Activated CD8-positive, alpha-beta memory T cell treated with anti-CD3 and anti-CD28 coated beads for 1 hour (primary cell): ENCODE measurements around the gene CFL1.

ENCODE experiments used
- DNase-seq, 2 donors: peaks; one replicate each; pipeline ENCODE4 v3.0.0-alpha.2; 2020; ENCODE audit warnings: low read depth in 1 of 2; ENCODE audit errors: extremely low read depth in 1 of 2

Gene CFL1

DNA sequence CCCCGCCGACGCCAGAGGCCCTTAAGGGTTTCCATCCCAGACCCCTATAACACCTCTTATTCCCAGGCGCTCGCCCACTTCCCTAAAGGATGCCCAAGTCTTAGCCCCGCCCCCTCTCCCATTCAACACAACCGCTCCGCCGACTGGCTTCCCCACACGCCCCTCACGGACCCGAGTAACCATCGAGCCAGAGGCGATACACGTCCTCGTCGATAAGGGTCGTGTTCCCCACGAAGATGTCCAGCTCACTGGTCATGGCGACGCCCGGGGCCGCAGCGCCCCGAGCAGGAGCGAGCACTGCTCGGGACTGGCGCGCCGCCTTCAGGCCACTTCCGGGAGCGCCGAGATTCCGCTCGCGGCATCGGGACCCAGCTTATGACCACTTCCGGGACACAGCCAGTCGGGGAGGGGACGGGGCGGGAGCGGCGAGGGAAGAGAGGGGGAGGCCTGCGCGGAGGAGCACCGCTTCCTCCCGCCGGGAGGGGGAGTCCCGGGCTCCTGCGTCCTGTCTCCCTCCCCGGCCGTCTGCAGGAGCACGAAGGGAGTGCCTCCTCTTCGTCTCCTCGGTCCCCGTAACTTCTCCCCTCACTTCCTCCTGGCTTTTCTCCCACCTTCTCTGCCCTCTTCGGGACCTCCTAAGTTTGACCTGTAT is 30.3 kb upstream of the CFL1 start, which contains the start of gene FIBP:
Gene FIBP, minus strand, starts transcription at position 309 of the 652 bp plus-strand sequence. Its CDS starts 53 bp downstream, at position 256.
- peak; percentile 90 to 92 for DNase-seq

DNA sequence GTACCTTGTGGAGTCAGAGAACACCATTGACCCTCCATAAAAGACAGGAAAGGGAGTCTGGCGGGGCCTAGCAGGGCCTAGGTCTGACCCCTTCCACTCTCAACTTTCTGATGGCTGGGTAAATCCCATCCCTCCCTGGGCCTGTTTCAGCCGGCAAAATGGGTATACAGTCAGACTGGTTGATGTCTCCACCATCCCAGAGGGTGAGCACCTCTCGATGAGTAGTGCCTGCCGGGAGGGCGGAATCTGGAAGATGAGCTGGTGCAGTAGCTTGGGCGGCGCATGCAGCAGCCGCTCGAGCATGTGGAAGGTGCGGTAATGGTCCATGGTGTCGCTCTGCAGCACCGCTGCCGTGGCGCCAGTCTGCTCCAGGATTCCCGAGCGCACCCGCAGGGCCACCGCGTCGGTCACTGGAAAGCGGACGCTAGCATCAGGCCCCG is 29.8 kb upstream of the CFL1 start:
- no peak for DNase-seq

DNA sequence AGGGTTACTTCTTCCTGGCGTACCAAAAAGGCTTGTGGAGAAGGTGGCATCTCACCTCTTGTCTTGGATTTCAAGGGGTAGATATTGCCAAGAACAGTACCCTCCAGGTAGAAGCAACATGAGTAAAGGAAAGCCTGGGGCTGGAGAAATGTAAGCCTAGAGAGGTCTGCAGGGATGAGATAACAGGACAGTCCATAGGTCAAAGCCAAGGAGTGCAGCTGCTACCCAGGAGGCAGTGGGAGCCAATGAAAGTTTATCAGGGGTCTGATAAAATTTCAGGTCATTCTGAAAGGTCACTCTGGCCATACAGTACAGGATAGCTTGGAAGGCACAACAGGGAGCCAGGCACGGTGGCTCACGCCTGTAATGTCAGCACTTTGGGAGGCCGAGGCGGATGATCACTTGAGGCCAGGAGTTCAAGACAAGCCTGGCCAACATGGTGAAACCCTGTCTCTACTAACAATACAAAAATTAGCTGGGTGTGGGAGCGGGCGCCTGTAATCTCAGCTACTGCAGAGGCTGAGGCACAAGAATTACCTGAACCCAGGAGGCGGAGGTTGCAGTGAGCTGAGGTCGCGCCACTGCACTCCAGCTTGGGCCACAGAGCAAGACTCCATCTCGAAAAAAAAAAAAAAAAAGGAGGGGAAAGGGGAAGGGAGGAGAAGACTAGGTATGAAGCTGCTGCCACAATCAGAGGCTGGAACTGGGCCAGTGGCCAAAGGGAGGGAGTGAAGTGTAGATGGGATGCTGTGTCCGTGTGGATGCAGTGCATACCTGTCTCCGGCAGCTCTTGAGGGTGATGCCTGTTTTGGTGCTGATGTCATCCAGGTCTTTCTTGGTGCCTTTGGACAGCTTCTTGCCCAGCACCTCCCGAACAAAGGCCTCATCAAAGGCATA is 29.1 kb upstream of the CFL1 start:
- DNase-seq = no peak

DNA sequence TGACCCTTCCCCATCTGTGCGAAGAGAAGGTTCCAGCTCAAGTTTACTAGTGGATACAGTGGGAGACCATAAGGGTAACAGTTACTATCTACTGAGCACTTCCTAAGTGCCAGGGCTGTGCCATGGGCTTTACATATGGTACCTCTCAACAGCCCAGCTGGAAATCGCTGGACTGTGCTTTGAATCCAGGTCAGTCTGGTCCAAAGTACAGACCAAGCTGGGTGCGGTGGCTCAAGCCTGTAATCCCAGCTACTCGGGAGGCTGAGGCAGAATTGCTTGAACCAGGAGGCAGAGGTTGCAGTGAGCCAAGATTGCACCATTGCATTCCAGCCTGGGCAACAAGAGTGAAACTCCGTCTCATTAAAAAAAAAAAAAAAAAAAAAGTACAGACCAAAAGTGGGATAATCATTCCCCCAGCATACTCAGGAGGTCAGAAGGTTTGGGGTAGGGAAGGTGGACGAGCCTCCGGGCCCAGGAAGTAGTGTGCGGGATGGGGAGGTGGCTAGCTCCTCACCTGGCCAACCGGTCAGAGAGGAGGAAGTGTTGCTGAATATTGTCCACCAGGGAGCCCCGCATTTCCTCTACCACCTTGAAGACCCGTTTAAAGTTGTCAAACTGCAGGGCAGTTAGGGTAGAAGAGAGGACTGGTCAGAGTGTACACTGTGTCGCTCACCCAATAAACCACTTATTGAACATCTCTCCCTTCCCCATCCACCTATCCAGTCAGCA is 28.0 kb upstream of the CFL1 start:
- DNase-seq = no peak

DNA sequence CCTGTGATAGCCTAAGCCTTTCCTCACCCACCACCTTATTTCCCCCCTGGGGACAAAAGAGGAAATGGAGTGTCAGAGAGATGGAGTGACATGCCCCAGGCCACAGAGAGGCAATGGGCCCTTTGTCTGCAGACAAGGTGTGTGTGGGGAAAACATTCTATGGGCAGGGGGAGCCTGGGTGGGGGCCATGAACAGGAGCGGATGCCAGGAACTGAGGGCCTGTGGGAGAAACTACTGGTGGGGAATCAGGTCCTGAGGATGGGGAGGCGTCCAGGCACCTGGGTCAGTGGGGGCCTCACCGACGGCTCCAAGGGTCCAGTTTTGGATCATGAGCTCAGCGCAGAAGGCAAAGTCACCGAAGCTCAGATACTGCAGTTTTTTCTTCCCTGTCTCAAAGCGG is 27.3 kb upstream of the CFL1 start:
- no peak for DNase-seq

DNA sequence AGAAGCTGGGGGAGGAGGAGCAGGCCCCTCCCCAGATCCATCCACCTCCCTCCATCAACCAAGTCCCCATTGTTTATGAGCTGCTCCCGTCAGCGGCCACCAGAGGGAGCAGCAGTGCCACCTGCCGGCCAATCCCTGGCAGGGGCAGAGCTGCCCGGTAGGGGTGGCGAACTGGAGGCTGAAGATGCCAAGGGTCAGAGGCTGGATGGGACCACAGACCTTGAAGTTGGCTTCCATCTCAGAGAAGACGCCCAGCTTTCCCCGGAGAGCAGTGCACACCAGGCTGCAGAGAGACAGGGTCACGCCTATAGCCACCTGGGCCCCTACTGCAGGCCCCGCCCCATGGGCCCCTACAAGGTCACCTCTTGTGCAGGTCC is 26.7 kb upstream of the CFL1 start:
- DNase-seq = peak in 1 of 2 donors; percentile 70

DNA sequence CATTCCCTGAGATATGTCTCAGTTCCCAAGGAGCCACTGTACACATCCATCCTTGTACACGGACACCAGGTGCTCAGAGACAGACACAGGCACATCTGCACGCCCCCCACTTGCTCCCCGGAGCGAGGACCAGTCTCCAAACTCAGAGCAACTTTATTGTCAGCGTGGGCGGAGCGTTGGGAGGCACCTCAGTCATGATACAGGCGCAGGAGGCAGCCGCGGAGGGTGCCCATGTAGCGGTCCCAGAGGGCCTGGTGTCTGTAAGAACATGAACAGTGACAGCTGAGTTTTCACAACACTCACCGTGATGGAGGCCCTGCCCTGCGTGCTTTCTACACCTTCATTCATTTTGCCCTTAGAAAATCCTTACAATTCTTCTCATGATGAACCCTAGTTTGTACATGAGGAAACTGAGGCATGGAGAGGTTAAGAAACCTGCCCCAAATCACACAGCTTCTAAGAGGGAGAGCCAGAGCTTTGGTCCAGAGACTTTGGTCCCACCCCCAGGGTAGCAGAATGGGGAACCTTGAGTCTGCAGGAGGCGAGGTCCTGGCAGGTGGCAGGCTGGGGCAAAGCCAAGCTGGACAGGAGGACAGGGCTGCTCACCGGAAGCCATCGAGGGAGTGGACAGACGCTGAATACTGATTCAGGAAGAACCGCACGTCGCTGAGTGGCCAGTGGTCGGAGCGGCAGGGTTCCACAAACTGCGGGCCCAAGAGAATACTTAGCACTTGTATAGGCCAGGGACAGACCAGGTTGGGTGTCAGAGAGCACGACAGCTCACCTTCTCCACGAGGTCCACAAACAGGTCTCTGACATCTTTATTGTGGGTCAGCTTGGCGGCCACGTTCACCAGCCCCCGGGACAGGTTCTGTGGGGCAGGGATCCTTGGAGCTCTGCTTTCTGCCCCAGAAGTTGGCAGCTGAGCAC is 26.1 kb upstream of the CFL1 start:
- no peak for DNase-seq

DNA sequence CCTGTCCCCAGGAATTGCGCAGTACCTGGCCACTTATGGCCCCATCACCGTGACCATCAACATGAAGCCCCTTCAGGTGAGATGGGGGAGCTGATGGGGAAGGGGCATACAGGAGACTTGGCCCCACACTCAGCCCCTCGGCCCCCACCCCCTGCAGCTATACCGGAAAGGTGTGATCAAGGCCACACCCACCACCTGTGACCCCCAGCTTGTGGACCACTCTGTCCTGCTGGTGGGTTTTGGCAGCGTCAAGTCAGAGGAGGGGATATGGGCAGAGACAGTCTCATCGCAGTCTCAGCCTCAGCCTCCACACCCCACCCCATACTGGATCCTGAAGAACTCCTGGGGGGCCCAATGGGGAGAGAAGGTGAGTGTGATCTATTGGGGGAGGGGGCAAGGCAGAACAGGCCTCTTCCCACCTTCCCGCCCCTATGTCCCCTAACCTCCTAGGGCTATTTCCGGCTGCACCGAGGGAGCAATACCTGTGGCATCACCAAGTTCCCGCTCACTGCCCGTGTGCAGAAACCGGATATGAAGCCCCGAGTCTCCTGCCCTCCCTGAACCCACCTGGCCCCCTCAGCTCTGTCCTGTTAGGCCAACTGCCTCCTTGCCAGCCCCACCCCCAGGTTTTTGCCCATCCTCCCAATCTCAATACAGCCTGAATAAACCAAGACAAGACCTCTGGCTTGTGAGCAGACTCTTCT is 25.2 kb upstream of the CFL1 start:
- no peak for DNase-seq

DNA sequence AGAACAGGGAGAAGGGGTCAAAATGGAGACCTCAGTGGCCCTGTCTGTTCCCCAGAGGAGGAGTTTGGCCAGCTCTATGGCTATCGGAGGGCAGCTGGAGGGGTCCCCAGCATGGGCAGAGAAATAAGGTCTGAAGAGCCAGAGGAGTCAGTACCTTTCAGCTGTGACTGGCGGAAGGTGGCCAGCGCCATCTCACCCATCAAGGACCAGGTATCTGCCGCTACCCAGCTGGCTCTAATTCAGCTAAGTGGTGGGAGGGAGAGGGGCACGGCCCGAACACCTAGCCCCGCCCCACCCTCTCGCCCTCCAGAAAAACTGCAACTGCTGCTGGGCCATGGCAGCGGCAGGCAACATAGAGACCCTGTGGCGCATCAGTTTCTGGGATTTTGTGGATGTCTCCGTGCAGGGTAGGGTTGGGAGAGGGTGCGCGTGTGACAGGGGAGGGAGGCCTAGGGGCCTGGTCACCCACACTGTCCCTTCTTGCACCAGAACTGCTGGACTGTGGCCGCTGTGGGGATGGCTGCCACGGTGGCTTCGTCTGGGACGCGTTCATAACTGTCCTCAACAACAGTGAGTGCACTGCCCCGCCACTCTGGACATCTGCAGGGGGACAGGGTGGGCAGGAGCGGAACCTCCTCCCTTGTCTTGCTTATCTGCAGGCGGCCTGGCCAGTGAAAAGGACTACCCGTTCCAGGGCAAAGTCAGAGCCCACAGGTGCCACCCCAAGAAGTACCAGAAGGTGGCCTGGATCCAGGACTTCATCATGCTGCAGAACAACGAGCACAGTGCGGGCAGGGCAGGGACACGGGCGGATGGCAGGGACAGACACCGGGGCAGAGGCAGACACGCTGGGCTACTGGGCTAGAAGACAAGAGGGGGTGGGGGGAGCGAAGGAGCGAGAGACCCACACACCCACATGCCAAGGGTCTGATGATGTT is 24.4 kb upstream of the CFL1 start:
- DNase-seq = no peak

DNA sequence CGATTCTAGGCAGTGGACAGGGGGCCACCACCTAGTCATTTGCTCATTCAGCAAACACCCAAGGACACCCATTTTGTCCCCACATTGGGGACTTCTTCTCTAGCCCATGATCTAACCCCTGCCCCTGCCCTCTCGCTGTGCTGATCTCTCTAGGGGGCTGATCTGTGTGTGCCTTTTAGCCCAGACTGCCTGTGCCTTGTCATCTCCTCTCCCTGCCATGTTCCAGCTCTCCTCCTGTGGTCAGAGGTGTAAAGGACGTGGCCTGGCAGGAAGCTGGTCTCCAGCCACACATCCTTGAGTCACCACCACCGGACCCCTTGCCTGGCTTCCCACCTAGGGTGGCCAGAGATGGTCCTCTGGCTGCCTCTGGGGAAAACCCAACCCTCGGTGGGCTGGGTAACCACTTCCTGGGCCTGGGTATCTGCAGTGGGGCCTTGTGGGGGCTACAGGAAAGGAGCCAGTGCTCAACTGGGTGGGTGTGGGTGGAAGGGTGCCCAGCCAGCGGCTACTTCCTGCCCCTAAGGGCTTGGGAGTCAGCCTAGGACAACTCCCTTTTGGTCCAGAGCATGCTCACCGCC is 23.0 kb upstream of the CFL1 start:
- DNase-seq = no peak

DNA sequence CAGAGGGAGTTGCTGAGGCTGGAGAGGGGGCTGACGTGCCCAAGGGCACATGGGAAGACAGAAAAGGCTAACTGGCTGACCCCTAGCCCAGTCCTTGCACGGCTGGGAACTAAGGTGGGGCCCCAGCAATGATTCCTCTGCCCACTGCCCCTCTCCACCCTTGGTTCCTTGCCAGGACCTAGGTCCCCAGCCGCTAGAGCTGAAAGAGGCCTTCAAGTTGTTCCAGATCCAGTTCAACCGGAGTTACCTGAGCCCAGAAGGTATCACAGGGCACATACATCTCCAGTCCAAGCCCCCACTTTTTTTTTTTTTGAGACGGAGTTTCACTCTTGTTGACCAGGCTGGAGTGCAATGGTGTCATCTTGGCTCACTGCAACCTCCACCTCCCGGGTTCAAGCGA is 22.0 kb upstream of the CFL1 start:
- no peak for DNase-seq

DNA sequence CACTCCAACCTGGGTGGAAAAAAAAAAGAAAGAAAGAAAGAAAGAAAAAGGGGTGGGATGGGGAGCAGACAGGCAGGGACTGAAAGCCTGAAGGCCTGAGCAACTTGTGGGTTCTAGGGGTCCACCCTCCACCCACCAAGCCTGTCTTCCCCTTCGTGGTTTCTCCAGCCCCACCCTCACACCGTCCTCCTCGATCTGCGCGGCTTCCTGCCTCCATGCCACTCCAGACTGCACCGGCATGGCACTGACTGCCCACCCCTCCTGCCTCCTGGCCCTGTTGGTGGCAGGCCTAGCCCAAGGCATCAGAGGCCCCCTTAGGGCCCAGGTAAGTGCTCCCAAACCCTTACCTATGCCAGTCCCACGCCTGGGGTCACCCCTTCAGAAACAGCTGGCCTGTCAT is 21.6 kb upstream of the CFL1 start, which contains the start of gene CTSW:
Gene CTSW, plus strand, starts transcription at position 221 of the 400 bp plus-strand sequence. Its CDS starts 18 bp downstream, at position 239.
- no peak for DNase-seq

DNA sequence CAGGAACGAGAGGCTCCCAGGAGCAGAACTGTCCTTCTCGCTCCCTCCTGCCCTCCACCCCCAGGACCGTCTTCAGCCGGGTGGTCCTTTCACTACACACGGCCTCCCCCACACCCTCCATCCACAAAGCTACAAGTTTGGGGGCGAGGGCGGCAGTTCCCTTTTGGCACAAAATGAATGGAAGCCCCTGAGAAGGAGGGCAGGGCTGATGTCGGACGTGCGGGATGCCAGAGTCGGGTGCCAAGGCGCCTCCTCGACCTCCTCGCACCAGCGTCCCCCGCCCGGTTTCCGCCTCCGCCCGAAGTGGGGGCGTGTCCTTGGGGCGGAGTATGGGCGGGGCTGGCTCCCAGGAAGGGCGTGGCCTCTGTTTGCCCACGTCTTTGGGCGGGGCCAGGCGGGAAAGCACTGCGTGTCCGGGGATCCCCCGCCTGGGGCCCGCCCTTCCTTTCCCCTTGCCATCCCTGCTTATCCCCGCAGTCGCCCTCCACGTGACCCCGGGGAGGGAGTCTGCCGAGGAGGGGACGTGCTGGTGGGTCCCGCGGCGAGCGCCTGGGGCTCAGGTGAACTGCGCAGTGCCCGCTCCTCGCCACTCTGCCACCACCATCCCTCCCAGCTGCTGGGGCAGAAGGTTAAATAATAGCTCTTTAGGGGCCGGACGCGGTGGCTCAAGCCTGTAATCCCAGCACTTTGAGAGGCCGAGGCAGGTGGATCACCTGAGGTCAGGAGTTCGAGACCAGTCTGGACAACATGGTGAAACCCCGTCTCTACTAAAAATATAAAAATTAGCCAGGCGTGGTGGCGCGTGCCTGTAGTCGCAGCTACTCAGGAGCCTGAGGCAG is 15.6 kb upstream of the CFL1 start:
- DNase-seq = peak; percentile 86 to 93

DNA sequence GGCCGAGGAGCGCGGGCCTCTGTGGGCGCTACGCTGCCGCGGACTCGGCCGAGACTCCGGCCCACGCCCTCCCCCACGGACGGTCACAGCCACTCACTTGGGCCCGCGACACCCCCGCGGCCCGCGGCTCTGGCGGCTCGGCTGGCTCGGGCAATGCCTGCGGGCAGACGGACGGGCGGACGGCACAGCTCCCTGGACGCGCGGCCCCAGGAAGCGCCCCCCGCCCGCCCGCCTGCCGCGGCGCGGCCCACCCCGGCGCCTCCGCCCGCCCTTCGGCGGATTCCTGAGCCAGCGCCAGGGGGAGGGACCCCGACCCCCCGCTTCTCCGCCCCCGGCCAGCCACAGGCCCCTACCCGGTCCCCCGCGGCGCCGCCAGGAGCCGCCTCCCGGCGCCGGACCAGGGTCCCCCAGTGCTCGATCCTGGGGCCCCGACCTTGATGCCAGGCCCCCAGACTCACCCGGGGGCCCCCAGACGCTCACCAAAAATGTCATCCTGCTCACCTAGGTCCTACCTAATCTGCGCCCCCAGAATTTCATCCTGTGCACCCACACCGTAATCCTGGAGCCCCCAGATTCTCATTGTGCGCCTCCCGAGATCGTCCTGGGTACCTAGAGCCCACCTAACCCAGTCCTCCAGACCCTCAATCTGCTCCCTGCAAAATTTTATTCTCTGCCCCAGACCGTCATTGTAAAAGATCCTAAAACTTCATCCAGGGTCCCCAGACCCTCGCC is 14.8 kb upstream of the CFL1 start, which contains the start of gene EFEMP2:
Gene EFEMP2, minus strand, starts transcription at position 215 of the 732 bp plus-strand sequence. CDS start 446 bp downstream, outside the sequence.
- no peak for DNase-seq

DNA sequence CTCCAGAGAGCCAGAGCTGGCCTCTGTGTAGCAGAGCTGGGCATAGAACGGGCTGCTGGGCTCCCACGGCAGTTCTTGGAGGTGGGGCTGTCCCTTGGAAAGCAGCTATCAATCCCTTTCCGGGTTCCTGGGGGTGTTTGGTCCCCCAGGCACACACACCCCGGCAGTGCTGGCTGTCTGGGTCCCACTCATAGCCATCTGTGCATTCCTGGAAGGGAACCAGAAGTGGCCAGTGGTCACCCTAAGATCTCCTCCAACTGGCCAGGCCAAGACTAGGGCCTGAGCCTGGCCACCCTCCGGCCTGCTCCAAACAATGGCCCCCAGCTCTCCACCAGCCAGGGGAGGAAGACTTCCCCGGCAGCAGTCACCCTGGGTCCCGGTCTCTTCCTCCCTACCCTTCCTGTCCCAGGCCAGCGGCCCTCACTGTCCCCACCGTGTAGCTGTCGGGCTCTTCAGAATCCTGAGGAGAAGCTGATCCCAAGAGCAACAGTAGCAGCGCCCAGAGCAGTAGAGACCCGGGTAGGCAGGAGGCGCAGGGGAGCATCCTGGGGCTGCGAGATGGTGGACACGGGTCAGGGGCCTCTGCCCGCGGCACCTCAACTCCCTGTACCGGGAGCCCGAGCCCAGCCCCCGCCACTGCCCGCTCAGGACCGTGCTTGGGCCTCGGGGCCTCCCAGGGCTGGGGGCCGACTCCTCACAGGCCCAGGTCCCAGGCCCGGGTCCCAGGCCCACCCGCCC is 14.0 kb upstream of the CFL1 start:
- no peak for DNase-seq
